H9 (cell line): ENCODE data around the gene MAD2L1. TPM values are rescaled to one million over a fixed set of nuclear protein-coding genes. Genes with fewer than 3 reads are reported as not detected.

Experiments
- DNase-seq: peaks from one replicate; pipeline ENCODE4 v3.0.0-alpha.2; 2017
- H2AFZ ChIP-seq: one replicate; pipeline ENCODE4 v1.6.1; 2013; ENCODE audit warnings: mild to moderate bottlenecking, low read length, control low read depth, moderate library complexity
- H2AK5ac ChIP-seq: 2 replicates; pipeline ENCODE4 v1.6.1; 2013; ENCODE audit warnings: low read length, control low read depth, mixed read lengths; ENCODE audit not compliant: insufficient read length
- H2BK120ac ChIP-seq: one replicate; pipeline ENCODE4 v1.6.1; 2013; ENCODE audit warnings: low read depth, mild to moderate bottlenecking, low read length, control low read depth, inconsistent platforms; ENCODE audit not compliant: poor library complexity, severe bottlenecking
- H2BK12ac ChIP-seq: 2 replicates; pipeline ENCODE4 v1.6.1; 2013; ENCODE audit warnings: low read length, control low read depth, mixed read lengths, low read depth; ENCODE audit not compliant: insufficient read length
- H2BK15ac ChIP-seq: 2 replicates; pipeline ENCODE4 v1.6.1; 2013; ENCODE audit warnings: low read depth, low read length, control low read depth
- H2BK20ac ChIP-seq: one replicate; pipeline ENCODE4 v1.6.1; 2013; ENCODE audit warnings: low read depth, mild to moderate bottlenecking, low read length, control low read depth, inconsistent platforms; ENCODE audit not compliant: poor library complexity, severe bottlenecking
- H2BK5ac ChIP-seq: 2 replicates; pipeline ENCODE4 v1.6.1; 2013; ENCODE audit warnings: low read length, control low read depth, mixed read lengths; ENCODE audit not compliant: insufficient read length
- H3K14ac ChIP-seq: 2 replicates; pipeline ENCODE4 v1.6.1; 2013; ENCODE audit warnings: low read length, control low read depth; ENCODE audit not compliant: insufficient read depth
- H3K18ac ChIP-seq: 2 replicates; pipeline ENCODE4 v1.6.1; 2013; ENCODE audit warnings: low read depth, mild to moderate bottlenecking, mixed read lengths, low read length, control low read depth; ENCODE audit not compliant: insufficient read length
- H3K23ac ChIP-seq: 2 replicates; pipeline ENCODE4 v1.6.1; 2013; ENCODE audit warnings: low read length, control low read depth, mixed read lengths, low read depth; ENCODE audit not compliant: insufficient read length
- H3K23me2 ChIP-seq: 2 replicates; pipeline ENCODE4 v1.6.1; 2013; ENCODE audit warnings: low read depth, mild to moderate bottlenecking, mixed read lengths, low read length, control low read depth; ENCODE audit not compliant: insufficient read length, poor library complexity, severe bottlenecking
- H3K27ac ChIP-seq: 2 replicates; pipeline ENCODE4 v1.5.1; 2013; ENCODE audit warnings: low read length, control low read depth, mixed read lengths, low read depth; ENCODE audit not compliant: insufficient read length
- H3K27me3 ChIP-seq: 2 replicates; pipeline ENCODE4 v1.6.1; 2013; ENCODE audit warnings: low read length, control low read depth, inconsistent platforms; ENCODE audit not compliant: insufficient read depth
- H3K4ac ChIP-seq: 2 replicates; pipeline ENCODE4 v1.6.1; 2013; ENCODE audit warnings: low read depth, mild to moderate bottlenecking, control low read depth, inconsistent platforms, low read length, moderate library complexity
- H3K4me1 ChIP-seq: 2 replicates; pipeline ENCODE4 v1.6.1; 2013; ENCODE audit warnings: low read length, control low read depth, inconsistent platforms; ENCODE audit not compliant: insufficient read depth
- H3K4me2 ChIP-seq: 2 replicates; pipeline ENCODE4 v1.6.1; 2013; ENCODE audit warnings: low read length, control low read depth, mixed read lengths; ENCODE audit not compliant: insufficient read length, insufficient read depth
- H3K56ac ChIP-seq: 2 replicates; pipeline ENCODE4 v1.6.1; 2013; ENCODE audit warnings: low read depth, mild to moderate bottlenecking, mixed read lengths, low read length, control low read depth; ENCODE audit not compliant: insufficient read length
- H3K79me1 ChIP-seq: 2 replicates; pipeline ENCODE4 v1.6.1; 2013; ENCODE audit warnings: low read depth, mild to moderate bottlenecking, moderate library complexity, low read length, control low read depth, inconsistent platforms; ENCODE audit not compliant: insufficient read depth, poor library complexity, severe bottlenecking
- H3K79me2 ChIP-seq: 2 replicates; pipeline ENCODE4 v1.6.1; 2013; ENCODE audit warnings: low read length, control low read depth, inconsistent platforms; ENCODE audit not compliant: insufficient read depth
- H3K9ac ChIP-seq: 2 replicates; pipeline ENCODE4 v1.6.1; 2013; ENCODE audit warnings: low read length, control low read depth, mixed read lengths; ENCODE audit not compliant: insufficient read length; ENCODE audit errors: extremely low read depth
- H3K9me3 ChIP-seq: one replicate; pipeline ENCODE4 v1.6.1; 2013; ENCODE audit warnings: low read depth, low read length, inconsistent platforms; ENCODE audit not compliant: control insufficient read depth
- H3T11ph ChIP-seq: one replicate; pipeline ENCODE4 v1.6.1; 2013; ENCODE audit warnings: mild to moderate bottlenecking, low read length, control low read depth, inconsistent platforms
- H4K20me1 ChIP-seq: one replicate; pipeline ENCODE4 v1.6.1; 2013; ENCODE audit not compliant: control insufficient read depth, insufficient read length, insufficient read depth
- H4K5ac ChIP-seq: 2 replicates; pipeline ENCODE4 v1.6.1; 2013; ENCODE audit warnings: low read depth, mild to moderate bottlenecking, mixed read lengths, low read length, control low read depth; ENCODE audit not compliant: insufficient read length
- H4K8ac ChIP-seq: replicated peaks from 2 replicates; pipeline ENCODE4 v1.6.1; 2013; ENCODE audit warnings: low read length, control low read depth, mixed read lengths, low read depth; ENCODE audit not compliant: insufficient read length
- H4K91ac ChIP-seq: 2 replicates; pipeline ENCODE4 v1.6.1; 2013; ENCODE audit warnings: low read depth, mild to moderate bottlenecking, moderate library complexity, mixed read lengths, low read length, control low read depth; ENCODE audit not compliant: insufficient read length
- H3K27ac Mint-ChIP-seq, 3 experiments: 2 replicates in 2 of 3; 3 replicates in 1 of 3; pipeline ENCODE4 v1.8.0; 2020 to 2021; ENCODE audit warnings: mixed read lengths in 3 of 3, mild to moderate bottlenecking in 1 of 3, moderate library complexity in 1 of 3
- H3K27me3 Mint-ChIP-seq: 2 replicates; pipeline ENCODE4 v1.8.0; 2021; ENCODE audit warnings: low read depth, mild to moderate bottlenecking, moderate library complexity, mixed read lengths
- H3K36me3 Mint-ChIP-seq, 3 experiments: 2 replicates in 2 of 3; 3 replicates in 1 of 3; pipeline ENCODE4 v1.8.0; 2020 to 2021; ENCODE audit warnings: low read depth in 3 of 3, mixed read lengths in 3 of 3; ENCODE audit not compliant: insufficient read depth in 1 of 3
- H3K4me1 Mint-ChIP-seq, 2 experiments: 2 replicates each; pipeline ENCODE4 v1.8.0; 2020; ENCODE audit warnings: mixed read lengths in 2 of 2
- H3K4me3 Mint-ChIP-seq, 2 experiments: 2 replicates in 1 of 2; 3 replicates in 1 of 2; pipeline ENCODE4 v1.8.0; 2020 to 2021; ENCODE audit warnings: mild to moderate bottlenecking in 2 of 2, mixed read lengths in 2 of 2, moderate library complexity in 1 of 2
- H3K9me3 Mint-ChIP-seq, 2 experiments: 2 replicates in 1 of 2; 3 replicates in 1 of 2; pipeline ENCODE4 v1.8.0; 2020; ENCODE audit warnings: mild to moderate bottlenecking in 2 of 2, mixed read lengths in 2 of 2, moderate library complexity in 1 of 2
- WGBS: extraction: QIAGEN DNeasy Blood & Tissue Kit; methylation state at CpG from one replicate; pipeline ENCODE4 v1.1.7; 2013; ENCODE audit warnings: missing lambda C conversion rate, low lambda C conversion rate, mixed read lengths; ENCODE audit not compliant: insufficient read length; ENCODE audit errors: extremely low coverage; 5-methylcytosine and 5-hydroxymethylcytosine counted together
- total RNA-seq: library from RNA; stranded (reverse); gene quantifications from 2 replicates; pipeline ENCODE4 v1.2.1, GENCODE V29; 2021
- TF ChIP-seq, protein P1 (sequence below): fragments of 200-600 bp; sonication (generic); conservative IDR thresholded peaks from 3 replicates; pipeline ENCODE4 v1.8.0; 2021; ENCODE audit warnings: antibody characterized with exemption, mild to moderate bottlenecking

The MAD2L1 gene
- total RNA-seq, 1 experiment from 2014 or later: 87.2 TPM

DNA sequence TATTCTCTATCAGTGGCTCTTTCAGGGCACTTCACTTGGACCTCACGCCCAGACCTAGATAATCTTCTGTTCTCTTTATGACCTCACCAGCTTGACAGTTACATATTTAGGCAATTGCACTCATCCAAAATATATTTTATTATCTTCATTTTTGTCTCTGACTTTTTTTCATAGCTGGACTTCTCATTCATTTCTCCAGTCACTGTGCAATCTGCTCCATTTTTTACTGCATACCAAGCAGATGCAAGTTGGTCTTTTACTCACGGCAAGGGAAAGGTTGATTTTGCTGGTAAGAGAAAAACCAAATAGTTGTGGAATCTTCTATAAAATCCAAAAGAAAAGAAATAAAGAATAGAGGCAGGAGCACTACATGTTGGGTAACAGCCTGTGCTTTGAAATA, 31.7 kb downstream of the MAD2L1 start:
- Histone ChIP-seq H4K5ac (no peak overlapping the region), H3K79me1 (no peaks in the 10 kb centered on the region), H3K56ac (no peak overlapping the region), H2BK120ac (no peak overlapping the region), H3K4me1 (no peaks in the 10 kb centered on the region), H3K9me3 (no peaks in the 10 kb centered on the region), H2BK5ac (no peak overlapping the region), H3K79me2 (no peaks in the 10 kb centered on the region), H3K23ac (no peak overlapping the region), H3K4ac (no peak overlapping the region), H2BK15ac (no peak overlapping the region), H4K91ac (no peak overlapping the region), H3K23me2 (no peaks in the 10 kb centered on the region), H3K4me2 (no peak overlapping the region), H3K9ac (no peak overlapping the region), H2BK12ac (no peak overlapping the region), H2AFZ (no peak overlapping the region), H3K18ac (no peak overlapping the region), H4K20me1 (no peaks in the 10 kb centered on the region), H3T11ph (no peak overlapping the region), H4K8ac (no peak overlapping the region), H3K27ac (no peak overlapping the region), H3K27me3 (no peaks in the 10 kb centered on the region), H2BK20ac (no peak overlapping the region), H2AK5ac (no peak overlapping the region), H3K14ac (no peak overlapping the region)
- H3K4me3 Mint-ChIP-seq: no peak overlapping the region
- TF ChIP-seq, protein P1, sequence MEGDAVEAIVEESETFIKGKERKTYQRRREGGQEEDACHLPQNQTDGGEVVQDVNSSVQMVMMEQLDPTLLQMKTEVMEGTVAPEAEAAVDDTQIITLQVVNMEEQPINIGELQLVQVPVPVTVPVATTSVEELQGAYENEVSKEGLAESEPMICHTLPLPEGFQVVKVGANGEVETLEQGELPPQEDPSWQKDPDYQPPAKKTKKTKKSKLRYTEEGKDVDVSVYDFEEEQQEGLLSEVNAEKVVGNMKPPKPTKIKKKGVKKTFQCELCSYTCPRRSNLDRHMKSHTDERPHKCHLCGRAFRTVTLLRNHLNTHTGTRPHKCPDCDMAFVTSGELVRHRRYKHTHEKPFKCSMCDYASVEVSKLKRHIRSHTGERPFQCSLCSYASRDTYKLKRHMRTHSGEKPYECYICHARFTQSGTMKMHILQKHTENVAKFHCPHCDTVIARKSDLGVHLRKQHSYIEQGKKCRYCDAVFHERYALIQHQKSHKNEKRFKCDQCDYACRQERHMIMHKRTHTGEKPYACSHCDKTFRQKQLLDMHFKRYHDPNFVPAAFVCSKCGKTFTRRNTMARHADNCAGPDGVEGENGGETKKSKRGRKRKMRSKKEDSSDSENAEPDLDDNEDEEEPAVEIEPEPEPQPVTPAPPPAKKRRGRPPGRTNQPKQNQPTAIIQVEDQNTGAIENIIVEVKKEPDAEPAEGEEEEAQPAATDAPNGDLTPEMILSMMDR: no peak
- no peaks in the 10 kb centered on the region for H3K9me3 Mint-ChIP-seq
- 0 out of 4 replicates have a peak, but pooled peaks cover 0 to 3% of the 10 kb centered on the region in 2 experiments for H3K4me1 Mint-ChIP-seq
- no peaks in the 10 kb centered on the region for H3K36me3 Mint-ChIP-seq
- no peak overlapping the region for H3K27ac Mint-ChIP-seq
- DNase-seq: no peak
- H3K27me3 Mint-ChIP-seq: no peaks in the 10 kb centered on the region; the same call in 1 of the 2 replicates
- no CpG with 5 or more reads among the region's 2 CpGs for WGBS
